Measurements from ENCODE around the gene RDM1.

Gene RDM1

GRCh38 chr17:35892091-35893035, 38.2 kb downstream of the RDM1 start:
- no peak overlapping the region for H3K4me3 ChIP-seq
- no peak for DNase-seq (ENCODE audit: low spot score)
- no peak overlapping the region for H3K27ac ChIP-seq
- no peak for TF ChIP-seq CTCF (IDR thresholded peaks at IDR 0.05)

DNA sequence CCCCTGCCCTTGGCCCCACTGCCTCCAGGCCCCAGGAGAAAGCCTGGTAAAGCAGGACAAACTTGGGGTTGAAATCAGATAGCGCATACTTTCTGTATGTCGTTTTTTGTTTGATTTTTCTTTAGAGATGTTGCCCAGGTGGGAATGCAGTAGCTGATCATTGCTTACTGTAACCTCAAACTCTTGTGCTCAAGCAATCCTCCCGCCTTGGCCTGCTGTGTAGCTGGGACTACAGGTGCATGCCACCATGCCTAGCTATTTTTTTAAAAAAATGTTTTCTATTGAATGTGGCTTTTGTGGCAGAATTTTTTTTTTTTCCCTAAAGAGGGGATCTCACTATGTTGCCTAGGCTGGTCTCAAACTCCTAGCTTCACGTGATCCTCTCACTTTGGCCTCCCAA, 39.3 kb downstream of the RDM1 start:
- no peak for TF ChIP-seq CTCF (IDR thresholded peaks at IDR 0.05)
- Histone ChIP-seq H3K27ac (no peak overlapping the region), H3K4me3 (no peak overlapping the region)
- no peak for DNase-seq (ENCODE audit: low spot score)

DNA sequence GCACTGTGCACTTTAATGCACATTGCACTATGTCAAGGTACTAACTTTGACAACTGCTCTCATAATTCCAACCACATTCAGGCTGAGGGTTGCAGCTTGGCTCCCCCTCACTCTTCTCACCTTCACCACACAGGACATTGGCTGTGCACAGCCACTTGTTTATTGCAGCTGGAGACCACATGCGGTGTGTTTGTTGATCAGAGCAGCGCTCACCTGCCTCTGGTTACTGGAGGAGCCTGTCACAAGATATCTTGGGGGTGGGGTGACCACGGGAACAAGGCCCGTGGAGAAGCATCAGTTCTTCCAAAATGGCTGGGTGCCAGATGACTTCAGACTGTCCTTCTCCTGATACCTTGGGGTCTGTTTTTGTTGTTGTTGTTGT, 39.8 kb downstream of the RDM1 start:
- H3K4me3 ChIP-seq: no peak overlapping the region
- no peak for TF ChIP-seq CTCF (IDR thresholded peaks at IDR 0.05)
- no peak overlapping the region for H3K27ac ChIP-seq
- no peak for DNase-seq (ENCODE audit: low spot score)

DNA sequence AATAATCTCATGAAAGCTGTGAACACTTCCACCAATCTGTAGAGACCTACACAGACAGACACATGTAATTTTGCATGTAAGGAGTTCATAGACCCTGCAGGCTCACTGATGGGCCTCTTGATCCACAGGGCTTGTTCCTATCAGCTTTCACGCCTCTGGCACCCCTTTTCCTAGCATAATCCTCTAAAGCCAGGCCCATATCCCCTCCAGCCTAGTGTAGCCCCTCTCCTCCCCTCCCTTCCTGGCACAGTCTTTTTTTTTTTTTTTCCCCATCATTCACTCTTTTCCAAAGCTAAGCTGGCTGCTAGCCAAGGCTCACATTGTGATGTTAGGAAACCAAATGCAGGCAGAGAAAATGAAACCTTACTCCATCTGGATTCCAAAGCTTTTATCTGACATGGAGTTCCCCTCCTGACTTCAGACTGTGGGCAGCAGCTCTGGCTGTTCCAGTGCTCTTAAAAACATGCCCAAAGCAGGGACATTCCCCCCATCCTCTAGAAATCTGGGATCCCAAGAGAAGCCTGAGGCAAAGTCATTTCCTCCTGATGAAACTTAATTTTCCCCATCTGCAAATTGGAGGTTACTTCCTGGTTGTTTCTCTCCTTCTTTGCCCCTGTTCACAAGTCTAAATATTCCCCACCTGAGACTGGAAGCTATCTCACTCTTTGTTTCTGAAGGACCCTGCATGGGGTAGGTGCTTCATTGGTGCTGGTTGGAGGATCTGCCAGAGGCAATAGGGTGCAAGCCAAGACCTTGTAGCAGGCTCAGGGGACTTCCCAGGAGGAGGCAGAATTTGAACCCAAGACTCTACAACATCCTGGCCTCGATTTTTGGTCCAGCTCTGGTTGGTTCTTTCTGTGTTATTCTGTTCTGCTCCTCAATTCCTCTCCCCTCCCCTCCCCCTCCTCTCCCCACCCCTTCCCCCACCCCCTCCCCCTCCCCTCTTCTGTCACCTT, 40.5 kb downstream of the RDM1 start:
- no peak for DNase-seq (ENCODE audit: low spot score)

GRCh38 chr17:35889241-35889640, 41.3 kb downstream of the RDM1 start:
- no peak for TF ChIP-seq CTCF (IDR thresholded peaks at IDR 0.05)
- H3K27ac ChIP-seq: no peak overlapping the region
- DNase-seq (ENCODE audit: low spot score): no peak
- H3K4me3 ChIP-seq: no peak overlapping the region

More for the DNA sequence above, 40.5 kb downstream of the RDM1 start:
- no peak for TF ChIP-seq CTCF (IDR thresholded peaks at IDR 0.05)
- H3K27ac ChIP-seq: no peak overlapping the region
- no peak overlapping the region for H3K4me3 ChIP-seq

DNA sequence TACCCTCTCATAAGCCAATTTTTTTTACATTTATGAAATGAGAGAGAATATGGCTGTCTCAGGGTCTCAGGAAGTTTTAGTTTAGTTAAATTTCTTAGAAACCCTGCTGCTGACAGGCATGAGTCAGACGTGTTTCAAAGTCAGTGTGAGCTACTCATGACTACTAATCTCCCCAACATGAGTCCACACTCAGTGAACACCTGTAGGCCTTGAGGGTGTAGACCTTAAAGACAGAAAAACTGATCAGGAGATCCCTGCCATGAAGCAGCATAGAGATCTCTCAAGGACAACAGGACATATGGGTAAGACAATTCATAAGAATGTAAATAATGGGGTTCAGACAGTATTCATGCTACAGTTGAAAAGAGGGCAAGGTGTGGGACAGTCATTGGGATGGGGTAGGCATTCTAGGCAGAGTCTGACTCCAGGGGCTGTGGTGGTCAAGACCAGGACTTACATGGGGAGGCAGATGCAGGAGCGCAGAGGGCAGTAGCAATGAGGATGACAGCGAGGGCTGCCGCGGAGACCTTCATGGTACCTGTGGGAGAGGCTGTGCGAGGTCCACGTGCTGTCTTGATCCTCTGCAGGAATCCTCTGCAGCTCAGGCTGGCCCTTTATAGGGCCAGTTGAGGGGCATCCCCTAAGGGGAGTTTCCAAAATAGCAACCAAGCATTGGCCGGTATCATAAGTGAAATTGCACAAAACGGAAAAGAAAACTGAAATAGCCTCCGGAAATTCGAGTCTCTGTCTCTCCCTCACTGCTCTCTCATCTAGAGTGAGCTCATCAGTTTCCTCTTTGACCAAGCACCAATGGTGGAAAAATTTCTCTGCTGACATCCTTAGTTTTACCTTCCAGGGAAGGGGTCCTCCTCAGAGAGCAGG, 50.6 kb downstream of the RDM1 start, which contains the start of gene CCL5:
CCL5 (minus strand) TSS at position 588 of the 882 bp plus-strand sequence.
- no peak within 1 kb of the TSS for H3K4me3 ChIP-seq
- no peak for TF ChIP-seq CTCF (IDR thresholded peaks at IDR 0.05)
- DNase-seq (ENCODE audit: low spot score): no peak
- H3K27ac ChIP-seq: no peak within 1 kb of the TSS

Data from coronary artery (tissue), 2 donors.